Measurements from ENCODE around the gene DOK1. TPM values are rescaled to one million over a fixed set of nuclear protein-coding genes. Genes with fewer than 3 reads are reported as not detected.
A peak's percentile ranks its signal among the peaks of the same experiment; 100 is the strongest.

DOK1 gene
- total and polyA plus RNA-seq, 4 donors: 17.7 to 37.3 (median 26.6) TPM

DNA sequence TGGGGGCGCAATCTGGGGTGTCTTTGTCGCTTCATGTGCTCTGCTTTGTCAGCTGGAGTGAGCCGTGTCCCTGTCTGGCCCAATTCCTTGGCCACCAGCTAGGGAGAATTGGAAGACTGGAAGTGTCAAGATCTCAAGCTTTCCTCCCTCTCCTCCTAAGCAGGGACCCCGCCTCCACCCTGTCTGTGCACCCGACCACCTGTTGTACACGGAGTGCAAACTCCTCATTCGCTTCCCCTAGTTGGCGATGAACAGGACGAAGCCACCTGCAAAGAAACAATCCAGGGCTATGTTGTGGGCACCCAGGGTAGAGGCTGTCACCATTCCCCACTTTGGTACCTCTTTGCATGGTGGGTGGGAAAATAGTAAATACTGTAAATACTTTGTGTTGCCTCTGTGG is 26.8 kb upstream of the DOK1 start:
- no peaks in the 10 kb centered on the region for H3K27me3 ChIP-seq (ENCODE audit: control insufficient read depth in 3 of 3, insufficient read depth in 3 of 3, low read length in 2 of 3)
- WGBS, 2 donors: 97 to 98% methylated on average over 9 of the region's 9 CpGs
- no peak overlapping the region for H3K4me3 ChIP-seq
- no peak for ATAC-seq (ENCODE audit: insufficient read depth, low FRiP score)
- peaks cover 12 to 34% (median 30%) of the 10 kb centered on the region in 4 donors for H3K36me3 ChIP-seq (ENCODE audit: control insufficient read depth in 4 of 4, insufficient read depth in 4 of 4, low read length in 4 of 4)
- H3K4me1 ChIP-seq (ENCODE audit: control insufficient read depth in 5 of 5, insufficient read depth in 5 of 5, low read length in 5 of 5): peaks cover 8 to 23% (median 11%) of the 10 kb centered on the region in 5 donors
- TF ChIP-seq CTCF (IDR thresholded peaks at IDR 0.05; ENCODE audit: control extremely low read depth, extremely low read depth): no peak
- H3K27ac ChIP-seq (ENCODE audit: low read depth in 1 of 2, low read length in 1 of 2): no peak overlapping the region
- H3K9ac ChIP-seq (ENCODE audit: insufficient read depth in 1 of 2, low read length in 2 of 2): no peak overlapping the region
- DNase-seq: no peak
- no peaks in the 10 kb centered on the region for H3K9me3 ChIP-seq (ENCODE audit: control insufficient read depth in 4 of 4, insufficient read depth in 3 of 4, low read length in 3 of 4)

- Histone ChIP-seq H3K4me3 (peak overlapping the region; percentile 99), H3K36me3 (ENCODE audit: control insufficient read depth in 4 of 4, insufficient read depth in 4 of 4, low read length in 4 of 4) (peaks cover 14 to 40% (median 35%) of the 10 kb centered on the region in 4 donors), H3K27me3 (ENCODE audit: control insufficient read depth in 3 of 3, insufficient read depth in 3 of 3, low read length in 2 of 3) (no peaks in the 10 kb centered on the region), H3K27ac (ENCODE audit: low read depth in 1 of 2, low read length in 1 of 2) (peak overlapping the region; percentile 87 to 97), H3K9me3 (ENCODE audit: control insufficient read depth in 4 of 4, insufficient read depth in 3 of 4, low read length in 3 of 4) (no peaks in the 10 kb centered on the region), H3K4me1 (ENCODE audit: control insufficient read depth in 5 of 5, insufficient read depth in 5 of 5, low read length in 5 of 5) (peaks cover 8 to 23% (median 11%) of the 10 kb centered on the region in 5 donors), H3K9ac (ENCODE audit: insufficient read depth in 1 of 2, low read length in 2 of 2) (peak overlapping the region; percentile 84 to 90)
- ATAC-seq (ENCODE audit: insufficient read depth, low FRiP score) (no peak), DNase-seq (no peak)
- TF ChIP-seq CTCF (IDR thresholded peaks at IDR 0.05; ENCODE audit: control extremely low read depth, extremely low read depth): no peak
- WGBS, 2 donors: 17% methylated on average over 29 of the region's 29 CpGs
Observed at GRCh38 chr2:74528600-74529356, 25.7 kb upstream of the DOK1 start.

DNA sequence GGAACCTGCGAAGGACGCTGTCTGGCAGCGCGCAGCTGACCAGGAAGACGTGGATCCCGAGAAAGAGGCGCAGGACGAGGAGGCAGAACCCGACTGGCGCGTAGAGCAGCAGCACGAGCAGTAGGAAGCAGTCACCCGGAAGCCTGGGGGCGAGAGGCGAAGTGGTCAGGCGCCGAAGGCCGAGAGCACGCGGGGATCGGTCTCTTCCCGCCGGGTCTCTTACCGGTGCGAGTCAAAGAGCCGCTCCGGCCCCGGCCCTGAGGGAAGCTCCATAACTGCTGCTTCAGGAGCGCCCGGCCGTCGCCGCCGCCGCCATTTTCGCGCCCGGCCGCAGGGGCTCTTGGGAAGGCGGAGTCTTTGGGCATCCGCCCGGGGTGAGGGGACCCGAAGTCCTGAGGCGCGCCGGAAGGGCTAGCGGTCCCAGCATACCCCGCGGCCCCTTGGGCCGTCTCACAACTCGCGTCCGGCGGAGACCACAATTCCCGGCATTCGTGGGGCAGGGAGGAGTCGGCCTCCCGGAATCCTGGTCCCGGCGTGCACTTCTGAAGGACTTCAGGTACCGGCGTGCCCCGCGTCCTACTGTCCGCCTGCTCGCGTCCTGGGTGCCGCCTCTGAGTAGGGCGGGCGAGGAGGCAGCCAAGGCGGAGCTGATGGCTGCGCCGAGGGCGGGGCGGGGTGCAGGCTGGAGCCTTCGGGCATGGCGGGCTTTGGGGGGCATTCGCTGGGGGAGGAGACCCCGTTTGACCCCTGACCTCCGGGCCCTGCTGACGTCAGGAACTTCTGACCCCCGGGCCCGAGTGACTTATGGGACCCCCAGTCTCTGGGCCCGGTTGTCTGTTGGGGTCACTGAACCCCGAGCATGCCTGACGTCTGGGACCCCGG is 24.9 kb upstream of the DOK1 start, which contains the start of the genes AUP1 and HTRA2:
AUP1 (minus strand) TSS at position 350 of the 882 bp plus-strand sequence; CDS start at position 273, 77 bp downstream.
HTRA2 (plus strand) TSS at position 577 of the 882 bp plus-strand sequence; CDS start at position 651, 74 bp downstream.
- 0% methylated on average over 72 to 87 of the region's 87 CpGs for WGBS, 2 donors
- peak; percentile 99 for DNase-seq

More for the DNA sequence above, 24.9 kb upstream of the DOK1 start, which contains the start of the genes AUP1 and HTRA2:
- Histone ChIP-seq H3K27ac (ENCODE audit: low read depth in 1 of 2, low read length in 1 of 2) (peak within 1 kb of the TSS; percentile 87 to 97), H3K9me3 (ENCODE audit: control insufficient read depth in 4 of 4, insufficient read depth in 3 of 4, low read length in 3 of 4) (no peaks in the 10 kb centered on the region), H3K4me3 (peak within 1 kb of the TSS; percentile 99), H3K9ac (ENCODE audit: insufficient read depth in 1 of 2, low read length in 2 of 2) (peak within 1 kb of the TSS; percentile 84 to 90), H3K4me1 (ENCODE audit: control insufficient read depth in 5 of 5, insufficient read depth in 5 of 5, low read length in 5 of 5) (peaks cover 8 to 23% (median 11%) of the 10 kb centered on the region in 5 donors), H3K36me3 (ENCODE audit: control insufficient read depth in 4 of 4, insufficient read depth in 4 of 4, low read length in 4 of 4) (peaks cover 14 to 44% (median 35%) of the 10 kb centered on the region in 4 donors), H3K27me3 (ENCODE audit: control insufficient read depth in 3 of 3, insufficient read depth in 3 of 3, low read length in 2 of 3) (no peaks in the 10 kb centered on the region)
- ATAC-seq (ENCODE audit: insufficient read depth, low FRiP score): peak; percentile 97
- TF ChIP-seq CTCF (IDR thresholded peaks at IDR 0.05; ENCODE audit: control extremely low read depth, extremely low read depth): no peak

All from lung (tissue), 12 donors.